Kidney (tissue), 14 donors: ENCODE measurements around the gene ALDH1A2. TPM values are rescaled to one million over a fixed set of nuclear protein-coding genes. Genes with fewer than 3 reads are reported as not detected.

Experiments
- DNase-seq, 5 donors: peaks; one replicate each; pipeline ENCODE4 v3.0.0-alpha.2; 2013 to 2020
- FAIRE-seq: peaks from 2 replicates; lab custom pipeline; 2012; peaks lifted over from hg19 to GRCh38; lab: Jason Lieb, UNC
- H3K27ac ChIP-seq, 2 donors: one replicate each; pipeline ENCODE4 v1.7.0; 2013; ENCODE audit warnings: low read depth in 2 of 2, low read length in 2 of 2, inconsistent platforms in 1 of 2
- H3K27me3 ChIP-seq: one replicate; pipeline ENCODE4 v1.7.1; 2013; ENCODE audit warnings: low read length, inconsistent platforms; ENCODE audit not compliant: control insufficient read depth, insufficient read depth
- H3K36me3 ChIP-seq, 3 donors: one replicate each; pipeline versions ENCODE4 v1.7.0 to v1.7.1; 2013; ENCODE audit warnings: low read length in 3 of 3, control low read depth in 1 of 3, inconsistent platforms in 1 of 3; ENCODE audit not compliant: insufficient read depth in 3 of 3, control insufficient read depth in 2 of 3
- H3K4me1 ChIP-seq, 3 donors: one replicate each; pipeline versions ENCODE4 v1.7.0 to v1.7.1; 2013; ENCODE audit warnings: low read length in 3 of 3, inconsistent platforms in 1 of 3, low read depth in 1 of 3; ENCODE audit not compliant: control insufficient read depth in 2 of 3, insufficient read depth in 2 of 3
- H3K4me3 ChIP-seq, 3 donors: one replicate each; pipeline versions ENCODE4 v1.7.0 to v1.8.1; 2013; ENCODE audit warnings: low read length in 3 of 3, control low read depth in 1 of 3, inconsistent platforms in 1 of 3
- H3K9ac ChIP-seq, 3 donors: one replicate each; pipeline versions ENCODE4 v1.7.0 to v1.7.1; 2013; ENCODE audit warnings: low read length in 3 of 3, control low read depth in 1 of 3, inconsistent platforms in 1 of 3
- H3K9me3 ChIP-seq, 3 donors: one replicate each; pipeline versions ENCODE4 v1.7.0 to v1.7.1; 2013; ENCODE audit warnings: low read length in 3 of 3, control low read depth in 1 of 3, inconsistent platforms in 1 of 3; ENCODE audit not compliant: control insufficient read depth in 2 of 3, insufficient read depth in 1 of 3
- CTCF ChIP-seq: IDR thresholded peaks from 3 replicates; pipeline ENCODE4 v1.5.1; 2012; ENCODE audit warnings: mild to moderate bottlenecking, moderate library complexity, borderline replicate concordance; ENCODE audit not compliant: insufficient read depth; ENCODE audit errors: extremely low read depth
- intact Hi-C: fragments of 100-400 bp; cut with DNase I; formaldehyde crosslinking; loops from one replicate; pipeline ENCODE4 v1.11.1; 2022
- polyA plus RNA-seq: library from polyadenylated mRNA; stranded (reverse); fragments of 350-450 nt; fragmentation: Illumina TruSeq; extraction: RNeasy Lipid Tissue Mini Kit (QIAGEN cat#74804); gene quantifications from one replicate; pipeline ENCODE4 v1.2.3, GENCODE V29; 2014; ENCODE audit warnings: low read depth, low replicate concordance; ENCODE audit not compliant: insufficient read depth
- total RNA-seq: library from RNA; stranded (reverse); fragmentation: NEBNext Ultra II Directional; extraction: Animal tissue kit (Norgen Biotek cat#: 25700); gene quantifications from one replicate; pipeline ENCODE4 v1.2.1, GENCODE V29; 2021
- donor health status: control.
- donor health status: control.
- donor health status: control.
- donor health status: control.
- donor health status: control.
- donor health status: DM: yes; HTN: yes; CAD: no.
- donor health status: Normal renal cell carcinoma (clear cell type).

Gene ALDH1A2
- total and polyA plus RNA-seq, 2 donors from 2014 or later = 24.4 to 113 TPM

DNA sequence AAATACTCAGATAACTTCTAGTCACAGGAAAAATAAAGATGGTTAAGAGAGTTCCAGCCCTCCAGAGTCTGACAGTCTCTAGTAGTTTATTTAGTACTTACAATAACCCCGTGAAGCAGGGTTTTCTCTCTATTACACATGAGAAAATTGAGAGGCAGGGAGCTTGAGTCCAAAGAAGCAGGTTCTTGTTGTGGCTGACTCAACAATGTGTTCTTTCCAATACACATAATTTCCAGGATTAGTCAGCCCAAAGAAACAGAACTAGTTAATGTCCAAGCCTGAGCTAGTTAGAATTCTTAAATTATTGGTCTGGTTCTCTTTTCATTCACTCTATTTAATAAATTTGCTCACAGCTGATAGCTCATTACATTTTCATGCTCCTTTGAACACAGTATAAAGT lies 49.9 kb downstream of the ALDH1A2 start:
- H3K9ac ChIP-seq = no peak overlapping the region
- FAIRE-seq (no peak), DNase-seq (no peak)
- H3K36me3 ChIP-seq = no peaks in the 10 kb centered on the region
- no peaks in the 10 kb centered on the region for H3K27me3 ChIP-seq
- no peak for TF ChIP-seq CTCF
- no peaks in the 10 kb centered on the region for H3K9me3 ChIP-seq
- H3K27ac ChIP-seq = no peak overlapping the region
- no peak overlapping the region for H3K4me3 ChIP-seq
- no peaks in the 10 kb centered on the region for H3K4me1 ChIP-seq
- intact Hi-C loops = no loop called here

GRCh38 chr15:58014470-58014869 lies 51.0 kb downstream of the ALDH1A2 start:
- no peak overlapping the region for H3K27ac ChIP-seq
- no peak overlapping the region for H3K4me3 ChIP-seq
- H3K36me3 ChIP-seq = peaks cover 0 to 5% (median 4%) of the 10 kb centered on the region in 3 donors
- H3K4me1 ChIP-seq = no peaks in the 10 kb centered on the region
- no peaks in the 10 kb centered on the region for H3K9me3 ChIP-seq
- FAIRE-seq (no peak), DNase-seq (no peak)
- intact Hi-C loops = no loop called here
- no peak overlapping the region for H3K9ac ChIP-seq
- H3K27me3 ChIP-seq = no peaks in the 10 kb centered on the region
- TF ChIP-seq CTCF = no peak

DNA sequence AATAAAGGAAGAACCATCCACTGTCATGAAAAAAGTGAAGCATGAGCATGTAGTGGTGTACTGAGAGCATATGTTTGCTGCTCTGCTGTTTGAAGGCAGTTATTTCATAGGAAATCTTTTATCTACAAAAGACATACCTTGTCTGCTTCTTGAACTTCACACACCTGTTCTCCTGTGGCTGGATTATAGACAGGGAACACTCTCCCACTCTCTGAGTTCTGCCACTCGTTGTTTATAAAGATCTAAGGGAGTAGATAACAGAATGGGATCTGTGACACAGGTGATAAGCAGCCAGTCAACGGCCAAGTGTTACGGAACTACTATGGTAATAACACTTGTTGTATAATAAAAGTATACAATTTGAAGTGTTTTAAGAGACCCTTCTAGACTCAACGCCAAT lies 51.5 kb downstream of the ALDH1A2 start:
- Histone ChIP-seq H3K4me1 (no peaks in the 10 kb centered on the region), H3K9ac (no peak overlapping the region), H3K36me3 (peaks cover 0 to 7% (median 4%) of the 10 kb centered on the region in 3 donors), H3K27ac (no peak overlapping the region), H3K27me3 (no peaks in the 10 kb centered on the region), H3K9me3 (no peaks in the 10 kb centered on the region), H3K4me3 (no peak overlapping the region)
- FAIRE-seq (no peak), DNase-seq (no peak)
- intact Hi-C loops = no loop called here
- no peak for TF ChIP-seq CTCF

- Histone ChIP-seq H3K9me3 (no peaks in the 10 kb centered on the region), H3K27me3 (no peaks in the 10 kb centered on the region), H3K27ac (no peak overlapping the region), H3K9ac (no peak overlapping the region), H3K36me3 (peaks cover 0 to 19% (median 4%) of the 10 kb centered on the region in 3 donors), H3K4me3 (no peak overlapping the region), H3K4me1 (no peaks in the 10 kb centered on the region)
- FAIRE-seq (no peak), DNase-seq (no peak)
- TF ChIP-seq CTCF = no peak
- intact Hi-C loops = no loop called here
Measured at GRCh38 chr15:58010983-58011382, 54.5 kb downstream of the ALDH1A2 start.
